Measurements from ENCODE around the gene ZBTB9. TPM values are rescaled to one million over a fixed set of nuclear protein-coding genes. Genes with fewer than 3 reads are reported as not detected.

The ZBTB9 gene
- total and polyA plus RNA-seq, 4 donors: 1.1 to 3.4 (median 2.3) TPM

- TF ChIP-seq CTCF (IDR thresholded peaks at IDR 0.05; ENCODE audit: low read depth, low read length, missing input control) (no peak), HNF4G (IDR thresholded peaks at IDR 0.05) (no peak), ZBTB33 (IDR thresholded peaks at IDR 0.05) (no peak), FOXA2 (IDR thresholded peaks at IDR 0.05) (no peak)
Measured at GRCh38 chr6:33442283-33442682, 12.1 kb upstream of the ZBTB9 start (continued).

GRCh38 chr6:33443025-33443424, 11.4 kb upstream of the ZBTB9 start:
- Histone ChIP-seq H3K36me3 (ENCODE audit: control insufficient read depth in 4 of 4, insufficient read depth in 3 of 4, low read depth in 1 of 4, low read length in 3 of 4) (no peaks in the 10 kb centered on the region), H3K9ac (ENCODE audit: low read depth in 1 of 2, low read length in 2 of 2) (no peak overlapping the region), H3K4me1 (ENCODE audit: control insufficient read depth in 4 of 4, insufficient read depth in 4 of 4, low read length in 3 of 4) (no peaks in the 10 kb centered on the region), H3K4me3 (ENCODE audit: low read depth in 1 of 3, low read length in 3 of 3) (no peak overlapping the region), H3K9me3 (ENCODE audit: control insufficient read depth in 4 of 4, low read length in 3 of 4) (no peaks in the 10 kb centered on the region), H3K27me3 (ENCODE audit: control insufficient read depth in 4 of 4, insufficient read depth in 4 of 4, low read length in 3 of 4) (no peaks in the 10 kb centered on the region), H3K27ac (ENCODE audit: low read depth in 1 of 2, low read length in 2 of 2) (no peak overlapping the region)
- TF ChIP-seq NR2F2 (IDR thresholded peaks at IDR 0.05) (no peak), YY1 (IDR thresholded peaks at IDR 0.05) (no peak), CTCF (IDR thresholded peaks at IDR 0.05; ENCODE audit: low read depth, low read length, missing input control) (no peak), REST (IDR thresholded peaks at IDR 0.05) (no peak), EGR1 (IDR thresholded peaks at IDR 0.05; ENCODE audit: low read depth in 2 of 2) (no peak), JUND (IDR thresholded peaks at IDR 0.05) (no peak), GABPA (IDR thresholded peaks at IDR 0.05 in 1 of 2, conservative IDR thresholded peaks at IDR 0.05 in 1 of 2) (no peak), SP1 (IDR thresholded peaks at IDR 0.05) (no peak), FOXA2 (IDR thresholded peaks at IDR 0.05) (no peak), HNF4A (conservative IDR thresholded peaks at IDR 0.05) (no peak), ZBTB33 (IDR thresholded peaks at IDR 0.05) (no peak), RXRA (IDR thresholded peaks at IDR 0.05) (no peak), RAD21 (IDR thresholded peaks at IDR 0.05) (no peak), FOXA1 (IDR thresholded peaks at IDR 0.05) (no peak), MAX (IDR thresholded peaks at IDR 0.05) (no peak), TAF1 (conservative IDR thresholded peaks at IDR 0.05) (no peak)
- no peak for DNase-seq (ENCODE audit: low spot score)
- WGBS: 97% methylated on average over 17 of the region's 17 CpGs
